Stomach (tissue), 9 donors: ENCODE results near the gene FETUB. TPM values are rescaled to one million over a fixed set of nuclear protein-coding genes. Genes with fewer than 3 reads are reported as not detected.

ENCODE experiments used
- DNase-seq, 2 donors: peaks; one replicate each; pipeline versions ENCODE4 v3.0.0 to v3.0.0-alpha.2; 2013 to 2019
- H3K27ac ChIP-seq, 5 donors: fragments of 200-600 bp in 4 of 5; sonication (generic) in 4 of 5; one replicate each; pipeline ENCODE4 v1.5.1; 2013 to 2019; ENCODE audit warnings: mild to moderate bottlenecking in 1 of 5, moderate library complexity in 1 of 5
- H3K27me3 ChIP-seq, 3 donors: fragments of 200-600 bp; sonication (generic); one replicate each; pipeline ENCODE4 v1.5.1; 2017 to 2019; ENCODE audit warnings: mixed run types in 1 of 3
- H3K36me3 ChIP-seq, 4 donors: fragments of 200-600 bp; sonication (generic); 1 replicate in 3 of 4; 2 replicates in 1 of 4; pipeline ENCODE4 v1.5.1; 2016 to 2019
- H3K4me1 ChIP-seq, 4 donors: fragments of 200-600 bp; sonication (generic); one replicate each; pipeline ENCODE4 v1.5.1; 2016 to 2019
- H3K4me3 ChIP-seq, 4 donors: fragments of 200-600 bp; sonication (generic) in 3 of 4; one replicate each; pipeline ENCODE4 v1.5.1; 2016 to 2019; ENCODE audit warnings: mild to moderate bottlenecking in 1 of 4
- H3K9me3 ChIP-seq, 4 donors: fragments of 200-600 bp; sonication (generic); one replicate each; pipeline ENCODE4 v1.5.1; 2016 to 2019
- EP300 ChIP-seq: sonication (generic); formaldehyde crosslinking; IDR thresholded peaks from one replicate; pipeline ENCODE4 v1.6.1; 2017; ENCODE audit warnings: antibody characterized with exemption
- POLR2A ChIP-seq, 4 donors: fragments of 450-650 bp; IDR thresholded peaks; one replicate each; pipeline ENCODE4 v1.6.1; 2016; ENCODE audit warnings: antibody characterized with exemption in 4 of 4, control low read depth in 2 of 4, mild to moderate bottlenecking in 1 of 4, moderate library complexity in 1 of 4
- POLR2AphosphoS5 ChIP-seq, 3 donors: sonication (generic); formaldehyde crosslinking; IDR thresholded peaks; one replicate each; pipeline ENCODE4 v1.6.1; 2016; ENCODE audit warnings: antibody characterized with exemption in 3 of 3
- WGBS, 5 donors: extraction: QIAGEN DNeasy Blood & Tissue Kit in 3 of 5; methylation state at CpG; one replicate each; pipeline versions ENCODE4 v1.1.5 to v1.1.7; 2013 to 2018; 5-methylcytosine and 5-hydroxymethylcytosine counted together
- intact Hi-C: fragments of 100-400 bp; cut with DNase I; formaldehyde crosslinking; loops from one replicate; pipeline ENCODE4 v1.15.1; 2023; ENCODE audit warnings: low total_unique reads
- polyA plus RNA-seq, 3 donors: library from polyadenylated mRNA; stranded (reverse); fragments of 200-250 nt; gene quantifications; one replicate each; pipeline ENCODE4 v1.2.3, GENCODE V29; 2013
- total RNA-seq, 5 donors: library from RNA; depleted of rRNA; stranded (reverse); fragments of >200 nt; gene quantifications; one replicate each; pipeline versions ENCODE4 v1.1.0 to v1.2.3, GENCODE V29; 2014 to 2016
- TF ChIP-seq, protein P1 (sequence below), 7 experiments: fragments of 450-650 bp in 4 of 7; fragments of 200-600 bp in 3 of 7; sonication (generic) in 3 of 7; IDR thresholded peaks; one replicate each; pipeline ENCODE4 v1.5.1; 2016 to 2019; ENCODE audit warnings: antibody characterized with exemption in 7 of 7, control low read depth in 2 of 7, mild to moderate bottlenecking in 1 of 7
- donor health status: healthy with polysubstance abuse.
- donor health status: Bipolar disorder and iron deficiency.
- donor health status: healthy.

Gene FETUB
- total and polyA plus RNA-seq, 8 donors: 0.63 TPM; not detected in 7

DNA sequence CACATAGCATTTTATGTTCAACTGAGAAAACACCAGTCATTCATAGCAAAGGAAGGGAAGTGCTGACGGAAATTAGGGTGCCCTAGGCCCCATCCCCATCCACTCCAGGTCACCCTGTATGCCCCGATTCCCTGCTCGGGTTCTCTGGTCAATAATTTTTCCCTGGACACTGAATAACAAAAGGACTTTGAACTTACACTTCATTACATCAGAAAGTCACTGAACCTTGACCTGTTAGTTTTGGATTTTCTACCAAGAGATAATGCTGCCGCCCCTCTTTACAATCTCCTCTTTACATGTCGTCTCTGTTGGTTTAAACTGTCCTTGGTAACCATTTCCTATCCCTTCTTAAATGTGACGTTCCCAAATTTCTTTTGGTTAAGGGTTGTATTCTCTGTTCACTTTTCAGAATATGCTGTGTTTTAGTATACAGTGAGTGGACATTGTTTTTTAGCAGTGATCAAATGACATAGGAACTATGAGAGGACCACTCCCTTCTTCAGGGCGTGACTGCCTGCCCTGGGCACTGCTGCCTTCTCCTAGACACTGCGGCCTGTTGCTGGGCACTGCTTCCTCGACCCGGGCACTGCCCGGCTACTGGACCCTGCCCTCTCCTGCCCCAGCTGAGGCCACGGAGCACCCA is 40.9 kb upstream of the FETUB start:
- TF ChIP-seq, protein P1, sequence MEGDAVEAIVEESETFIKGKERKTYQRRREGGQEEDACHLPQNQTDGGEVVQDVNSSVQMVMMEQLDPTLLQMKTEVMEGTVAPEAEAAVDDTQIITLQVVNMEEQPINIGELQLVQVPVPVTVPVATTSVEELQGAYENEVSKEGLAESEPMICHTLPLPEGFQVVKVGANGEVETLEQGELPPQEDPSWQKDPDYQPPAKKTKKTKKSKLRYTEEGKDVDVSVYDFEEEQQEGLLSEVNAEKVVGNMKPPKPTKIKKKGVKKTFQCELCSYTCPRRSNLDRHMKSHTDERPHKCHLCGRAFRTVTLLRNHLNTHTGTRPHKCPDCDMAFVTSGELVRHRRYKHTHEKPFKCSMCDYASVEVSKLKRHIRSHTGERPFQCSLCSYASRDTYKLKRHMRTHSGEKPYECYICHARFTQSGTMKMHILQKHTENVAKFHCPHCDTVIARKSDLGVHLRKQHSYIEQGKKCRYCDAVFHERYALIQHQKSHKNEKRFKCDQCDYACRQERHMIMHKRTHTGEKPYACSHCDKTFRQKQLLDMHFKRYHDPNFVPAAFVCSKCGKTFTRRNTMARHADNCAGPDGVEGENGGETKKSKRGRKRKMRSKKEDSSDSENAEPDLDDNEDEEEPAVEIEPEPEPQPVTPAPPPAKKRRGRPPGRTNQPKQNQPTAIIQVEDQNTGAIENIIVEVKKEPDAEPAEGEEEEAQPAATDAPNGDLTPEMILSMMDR (IDR thresholded peaks at IDR 0.05): no peak
- TF ChIP-seq POLR2A (IDR thresholded peaks at IDR 0.05) (no peak), EP300 (no peak), POLR2AphosphoS5 (IDR thresholded peaks at IDR 0.05) (no peak)
- intact Hi-C loops: no loop called here
- Histone ChIP-seq H3K27ac (no peak overlapping the region), H3K27me3 (no peaks in the 10 kb centered on the region), H3K9me3 (no peaks in the 10 kb centered on the region), H3K4me3 (no peak overlapping the region), H3K36me3 (no peaks in the 10 kb centered on the region), H3K4me1 (no peaks in the 10 kb centered on the region)
- no peak for DNase-seq
- 58 to 78% (median 67%) methylated on average over 12 of the region's 12 CpGs for WGBS, 5 donors

DNA sequence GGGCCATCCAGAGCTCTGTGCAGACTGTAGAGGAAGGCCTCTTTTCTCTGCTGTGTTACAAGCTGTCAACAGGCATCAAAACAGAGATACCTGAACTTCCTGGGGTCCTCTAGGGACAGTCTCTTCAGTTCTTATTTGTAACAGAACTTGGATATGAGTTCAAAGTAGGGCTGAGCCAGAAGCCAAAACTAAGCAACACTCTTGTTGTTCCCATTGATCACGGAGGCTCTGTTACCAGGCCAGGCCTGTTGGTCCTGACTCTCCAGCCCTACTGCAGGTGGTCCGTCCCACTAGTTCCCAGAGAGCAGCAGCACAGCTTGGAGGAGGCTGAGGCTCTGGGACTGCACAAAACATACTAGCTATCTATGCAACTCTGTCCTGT is 40.4 kb upstream of the FETUB start:
- Histone ChIP-seq H3K27ac (no peak overlapping the region), H3K27me3 (no peaks in the 10 kb centered on the region), H3K36me3 (no peaks in the 10 kb centered on the region), H3K9me3 (no peaks in the 10 kb centered on the region), H3K4me3 (no peak overlapping the region), H3K4me1 (no peaks in the 10 kb centered on the region)
- intact Hi-C loops: no loop called here
- no peak for DNase-seq
- TF ChIP-seq, protein P1 (IDR thresholded peaks at IDR 0.05): no peak
- no peak for TF ChIP-seq EP300
- no peak for TF ChIP-seq POLR2AphosphoS5 (IDR thresholded peaks at IDR 0.05)
- TF ChIP-seq POLR2A (IDR thresholded peaks at IDR 0.05): no peak
- 90 to 100% (median 95%) methylated on average over 2 of the region's 2 CpGs for WGBS, 5 donors

- no peaks in the 10 kb centered on the region for H3K36me3 ChIP-seq
- TF ChIP-seq POLR2A (IDR thresholded peaks at IDR 0.05) (no peak), POLR2AphosphoS5 (IDR thresholded peaks at IDR 0.05) (no peak), EP300 (no peak)
- TF ChIP-seq, protein P1 (IDR thresholded peaks at IDR 0.05): no peak
- H3K4me1 ChIP-seq: peaks cover 0 to 6% (median under 1%) of the 10 kb centered on the region in 4 donors
- H3K9me3 ChIP-seq: no peaks in the 10 kb centered on the region
- H3K27me3 ChIP-seq: no peaks in the 10 kb centered on the region
- H3K4me3 ChIP-seq: no peak overlapping the region
- intact Hi-C loops: no loop called here
- no peak for DNase-seq
- no peak overlapping the region for H3K27ac ChIP-seq
- WGBS, 5 donors: 58 to 71% (median 67%) methylated on average over 3 of the region's 3 CpGs
These were observed 39.3 kb upstream of the FETUB start for GRCh38 chr3:186600896-186601295.

DNA sequence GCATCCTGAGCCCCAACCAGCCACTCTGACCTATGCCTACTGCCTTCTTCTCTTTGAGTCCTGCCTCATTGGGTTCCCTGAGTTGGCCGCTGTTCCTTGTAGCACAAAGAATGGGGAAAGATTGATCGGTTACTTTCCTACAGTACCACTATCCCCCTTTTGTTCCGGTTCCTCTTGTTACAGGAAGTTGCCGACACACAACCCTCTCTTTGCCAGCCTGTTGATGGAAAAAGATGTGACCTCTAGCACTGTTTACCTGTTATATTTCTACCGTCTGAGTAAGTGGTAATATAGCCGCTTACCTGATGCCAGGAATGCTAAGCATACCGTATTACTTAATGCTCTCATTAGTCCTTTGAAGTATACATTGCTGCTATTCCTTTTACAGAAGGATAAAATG is 37.0 kb upstream of the FETUB start:
- Histone ChIP-seq H3K36me3 (no peaks in the 10 kb centered on the region), H3K4me1 (peaks cover 0 to 10% (median 3%) of the 10 kb centered on the region in 4 donors), H3K27me3 (no peaks in the 10 kb centered on the region), H3K27ac (no peak overlapping the region), H3K4me3 (no peak overlapping the region), H3K9me3 (no peaks in the 10 kb centered on the region)
- no peak for TF ChIP-seq POLR2AphosphoS5 (IDR thresholded peaks at IDR 0.05)
- no peak for TF ChIP-seq POLR2A (IDR thresholded peaks at IDR 0.05)
- TF ChIP-seq EP300: no peak
- TF ChIP-seq, protein P1 (IDR thresholded peaks at IDR 0.05): no peak
- intact Hi-C loops: no loop called here
- DNase-seq: no peak
- WGBS, 5 donors: 73 to 85% (median 82%) methylated on average over 7 of the region's 7 CpGs
